HG03097 (cell line): Measurements from ENCODE around the gene MTOR.
"Not testable (repeated sequence)": the region's sequence is repeated elsewhere in the genome, so short reads cannot be mapped to it uniquely, and the experiment has no call there.

ENCODE experiments used
- ATAC-seq: cut with Tn5 transposase; IDR thresholded peaks from one replicate; pipeline ENCODE4 v1.9.1; 2021; ENCODE audit not compliant: unreplicated experiment, low FRiP score

The MTOR gene

GRCh38 chr1:11068600-11069473 lies 193.5 kb downstream of the MTOR start:
- ATAC-seq, result no peak

- no peak for ATAC-seq
Observed at GRCh38 chr1:11067716-11068599, 194.4 kb downstream of the MTOR start.

GRCh38 chr1:11065796-11066195 lies 196.6 kb downstream of the MTOR start:
- no peak for ATAC-seq

DNA sequence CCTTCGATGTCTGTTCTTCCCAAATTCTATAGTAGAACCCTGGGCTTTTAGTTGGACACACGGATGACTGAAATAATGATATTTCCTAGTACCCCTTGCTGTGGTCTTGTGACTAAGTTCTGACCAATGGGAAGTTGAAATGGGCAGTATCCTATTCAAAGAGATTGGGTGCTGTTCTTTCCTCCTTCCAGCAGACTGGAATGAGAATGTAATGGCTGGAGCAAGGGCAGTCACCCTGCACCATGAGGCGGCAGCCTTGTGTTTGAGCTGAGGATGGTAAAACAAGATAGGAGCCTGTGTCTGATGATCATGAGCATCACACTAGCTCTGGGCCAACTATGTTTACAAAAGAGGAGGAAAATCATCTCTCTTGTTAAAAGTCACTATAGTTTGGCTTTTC lies 197.4 kb downstream of the MTOR start:
- no peak for ATAC-seq

DNA sequence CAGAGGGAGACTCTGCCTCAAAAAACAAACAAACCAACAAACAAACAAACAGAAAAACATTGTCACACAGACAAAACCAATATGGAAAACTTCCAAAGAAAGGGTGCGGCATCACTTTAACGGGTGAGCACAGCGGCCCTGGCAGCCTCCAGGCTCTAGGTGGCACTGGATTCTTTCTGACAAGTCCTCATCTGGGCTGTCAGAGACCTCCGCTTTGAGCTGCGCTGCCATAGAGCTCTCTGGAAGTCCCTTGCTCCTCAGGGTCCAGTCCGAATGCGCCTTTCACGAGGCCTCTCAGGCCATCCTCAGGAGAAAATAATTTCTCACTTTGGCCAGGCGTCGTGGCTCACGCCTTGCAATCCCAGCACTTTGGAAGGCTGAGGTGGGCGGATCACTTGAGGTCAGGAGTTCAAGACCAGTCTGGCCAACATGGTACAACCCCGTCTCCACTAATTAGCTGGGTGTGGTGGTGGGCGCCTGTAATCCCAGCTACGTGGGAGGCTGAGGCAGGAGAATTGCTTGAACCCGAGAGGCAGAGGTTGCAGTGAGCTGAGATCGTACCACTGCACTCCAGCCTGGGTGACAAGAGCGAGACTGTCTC lies 198.3 kb downstream of the MTOR start:
- ATAC-seq, result not testable (repeated sequence)

- ATAC-seq, result no peak
Observed at GRCh38 chr1:11062965-11063401, 199.4 kb downstream of the MTOR start.

DNA sequence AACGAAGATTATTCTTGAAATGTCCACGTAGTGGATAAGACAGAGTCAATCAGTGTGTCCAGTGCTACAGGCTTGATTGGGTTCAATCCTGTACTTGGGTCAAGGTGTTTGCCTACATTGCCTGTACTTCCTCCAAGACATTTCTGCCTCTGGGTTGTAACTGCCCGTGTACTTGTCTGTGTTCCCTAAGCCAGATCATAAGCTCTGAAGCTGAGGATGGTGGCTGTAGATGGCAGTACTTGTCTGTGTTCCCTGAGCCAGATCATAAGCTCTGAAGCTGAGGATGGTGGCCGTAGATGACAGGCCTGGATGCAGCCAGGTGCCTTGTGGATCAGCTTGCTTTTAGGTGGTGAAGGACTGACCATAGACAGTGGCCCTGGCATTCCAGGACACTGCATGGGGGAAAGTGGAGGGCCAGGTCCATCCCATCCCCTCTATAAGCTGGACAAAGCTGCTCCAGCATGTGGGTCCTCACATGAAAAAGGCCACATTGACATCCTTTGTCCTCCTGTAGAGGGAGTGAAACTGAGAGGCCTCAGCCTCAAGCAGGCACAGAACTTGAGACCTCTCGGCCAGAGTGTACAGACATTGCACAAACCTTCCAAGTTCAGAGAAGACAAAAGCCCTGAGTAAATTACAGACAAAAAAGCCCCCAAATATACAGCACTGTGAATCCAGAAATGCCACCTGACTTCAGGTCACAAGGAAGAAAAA lies 200.5 kb downstream of the MTOR start:
- ATAC-seq, result no peak

DNA sequence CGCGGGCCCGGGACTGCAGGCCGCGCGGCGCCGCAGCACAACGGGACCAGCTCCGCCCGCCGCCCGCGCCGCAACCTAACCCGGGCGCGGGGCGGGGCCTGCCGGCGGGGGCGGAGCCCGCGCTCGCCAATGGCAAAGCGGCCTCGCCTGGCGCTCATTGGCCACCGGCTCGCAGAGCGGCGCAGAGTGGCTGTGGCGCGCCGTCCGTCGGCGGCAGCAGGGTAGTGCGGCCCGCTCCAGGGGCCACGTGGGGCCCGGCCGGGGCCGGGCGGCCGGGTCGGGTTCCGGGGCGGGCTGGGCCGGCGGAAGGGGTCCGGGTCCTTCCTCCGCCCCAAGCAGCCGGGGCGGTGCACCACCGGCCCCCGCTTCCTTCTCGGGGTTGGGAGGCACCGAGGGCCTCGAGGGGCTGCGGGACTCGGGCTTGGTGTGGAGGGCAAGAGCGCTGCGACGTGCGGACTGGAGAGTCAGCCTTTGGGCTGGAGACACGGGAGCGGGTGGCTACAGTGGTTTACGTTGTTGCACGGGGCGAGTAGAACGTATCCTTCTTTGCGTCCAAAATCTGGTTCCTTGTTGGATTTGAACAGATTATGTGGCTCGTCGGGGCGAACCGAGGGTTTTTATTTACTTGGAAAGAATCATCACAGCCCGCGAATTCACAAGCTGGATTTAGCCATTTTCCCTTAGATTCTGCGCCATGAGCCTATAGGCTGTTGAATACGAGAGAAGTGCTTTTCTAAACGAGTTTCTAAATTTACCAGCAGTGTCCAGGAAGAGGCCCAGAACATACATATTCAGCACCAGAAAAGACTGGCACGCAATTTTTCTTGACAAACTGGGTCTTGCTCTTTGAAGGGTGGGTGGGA lies 202.2 kb downstream of the MTOR start, which contains the start of gene SRM:
SRM (minus strand) TSS at position 51 of the 863 bp plus-strand sequence. CDS start 75 bp downstream, outside the sequence.
- peak; percentile 85 for ATAC-seq

DNA sequence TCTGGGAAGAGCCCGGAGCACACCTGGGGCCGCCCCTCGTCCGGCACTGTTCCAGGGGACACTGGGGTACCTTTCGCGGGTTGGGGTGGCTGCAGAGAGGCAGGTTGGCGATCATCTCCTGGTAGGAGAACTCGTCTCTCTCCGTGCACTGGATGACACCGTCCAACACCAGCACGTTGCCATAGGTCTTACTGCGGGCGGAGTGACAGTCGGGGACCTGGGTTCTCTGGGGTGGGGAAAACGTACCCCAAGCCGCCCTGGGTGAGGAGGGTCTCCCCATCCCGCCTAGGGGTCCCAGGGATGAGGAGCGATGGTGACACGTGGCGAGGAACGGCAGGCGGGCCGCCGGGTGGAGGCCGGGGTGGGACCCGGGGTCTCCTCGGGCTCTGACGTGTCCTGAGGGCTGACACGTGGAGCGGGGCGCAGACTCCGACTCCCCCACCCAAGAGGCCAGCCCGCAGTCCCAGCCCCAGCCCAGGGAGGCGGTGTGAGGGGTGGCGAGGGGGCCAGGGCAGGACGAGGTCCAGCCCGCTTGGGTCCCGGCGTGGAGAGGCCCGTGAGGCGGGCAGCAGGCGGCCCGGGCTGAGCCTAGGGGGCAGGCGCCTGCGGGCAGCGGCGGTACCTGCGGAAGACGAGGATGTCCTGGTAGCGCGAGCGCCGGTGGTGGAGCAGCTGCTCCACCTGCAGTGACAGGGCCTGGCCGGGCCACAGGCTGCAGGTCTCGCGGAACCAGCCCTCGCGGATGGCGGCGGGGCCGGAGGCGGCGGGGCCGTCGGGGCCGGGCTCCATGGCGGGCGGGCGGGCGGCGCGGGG lies 203.0 kb downstream of the MTOR start:
- ATAC-seq, result peak; percentile 10

GRCh38 chr1:11058595-11059154 lies 203.7 kb downstream of the MTOR start:
- no peak for ATAC-seq

- no peak for ATAC-seq
Observed at GRCh38 chr1:11058026-11058425, 204.3 kb downstream of the MTOR start.

- no peak for ATAC-seq
Observed at GRCh38 chr1:11057477-11057876, 204.9 kb downstream of the MTOR start.
